DMS114 treated with DMSO at 0.1 percent for 48 hours (cell line): ENCODE data around the gene ATP4B.
"Not testable (repeated sequence)": the region's sequence is repeated elsewhere in the genome, so short reads cannot be mapped to it uniquely, and the experiment has no call there.

Experiments
- DNase-seq: peaks from one replicate; lab custom pipeline; 2025; ENCODE audit not compliant: unreplicated experiment; lab: John Stamatoyannopoulos, UW

Gene ATP4B

DNA sequence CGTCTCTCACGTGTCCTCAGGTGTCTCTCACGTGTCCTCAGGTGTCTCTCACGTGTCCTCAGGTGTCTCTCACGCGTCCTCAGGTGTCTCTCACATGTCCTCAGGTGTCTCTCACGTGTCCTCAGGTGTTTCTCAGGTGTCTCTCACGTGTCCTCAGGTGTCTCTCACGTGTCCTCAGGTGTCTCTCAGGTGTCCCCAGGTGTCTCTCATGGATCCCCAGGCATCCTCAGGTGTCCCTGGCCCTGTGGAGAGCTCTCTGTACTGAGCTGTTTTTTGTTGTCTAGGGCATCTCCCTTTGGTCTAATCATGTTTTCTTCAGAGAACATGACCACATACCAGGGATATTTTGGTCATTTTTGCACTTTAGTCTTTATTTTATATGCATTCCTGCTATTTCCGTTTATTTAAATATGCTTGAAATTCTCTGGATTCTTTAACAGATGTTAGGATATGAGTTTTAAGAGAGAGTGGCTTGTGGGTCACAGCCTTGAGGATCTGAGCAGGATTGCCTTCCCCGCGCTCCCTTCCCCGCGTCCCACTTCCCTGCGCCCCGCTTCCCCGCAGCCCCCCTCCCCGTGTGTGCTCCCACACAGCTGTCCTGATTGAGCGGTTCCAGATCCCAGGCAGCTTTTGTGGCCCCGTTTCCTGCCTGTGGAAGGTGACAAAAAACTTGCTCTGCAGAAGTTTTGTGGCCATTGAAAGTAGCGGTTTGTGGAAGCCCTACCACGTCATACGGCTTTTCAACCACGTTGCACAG is 31.9 kb downstream of the ATP4B start:
- no peak for DNase-seq

DNA sequence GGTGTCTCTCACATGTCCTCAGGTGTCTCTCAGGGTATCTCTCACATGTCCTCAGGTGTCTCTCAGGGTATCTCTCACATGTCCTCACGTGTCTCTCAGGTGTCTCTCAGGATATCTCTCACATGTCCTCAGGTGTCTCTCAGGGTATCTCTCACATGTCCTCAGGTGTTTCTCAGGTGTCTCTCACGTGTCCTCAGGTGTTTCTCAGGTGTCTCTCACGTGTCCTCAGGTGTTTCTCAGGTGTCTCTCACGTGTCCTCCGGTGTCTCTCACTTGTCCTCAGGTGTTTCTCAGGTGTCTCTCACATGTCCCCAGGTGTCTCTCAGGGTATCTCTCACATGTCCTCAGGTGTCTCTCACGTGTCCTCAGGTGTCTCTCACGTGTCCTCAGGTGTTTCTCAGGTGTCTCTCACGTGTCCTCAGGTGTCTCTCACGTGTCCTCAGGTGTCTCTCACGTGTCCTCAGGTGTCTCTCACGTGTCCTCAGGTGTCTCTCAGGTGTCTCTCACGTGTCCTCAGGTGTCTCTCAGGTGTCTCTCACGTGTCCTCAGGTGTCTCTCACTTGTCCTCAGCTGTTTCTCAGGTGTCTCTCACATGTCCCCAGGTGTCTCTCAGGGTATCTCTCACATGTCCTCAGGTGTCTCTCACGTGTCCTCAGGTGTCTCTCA is 33.2 kb downstream of the ATP4B start:
- DNase-seq, result not testable (repeated sequence)

- DNase-seq, result no peak
Measured at GRCh38 chr13:113624235-113624587, 33.8 kb downstream of the ATP4B start.

DNA sequence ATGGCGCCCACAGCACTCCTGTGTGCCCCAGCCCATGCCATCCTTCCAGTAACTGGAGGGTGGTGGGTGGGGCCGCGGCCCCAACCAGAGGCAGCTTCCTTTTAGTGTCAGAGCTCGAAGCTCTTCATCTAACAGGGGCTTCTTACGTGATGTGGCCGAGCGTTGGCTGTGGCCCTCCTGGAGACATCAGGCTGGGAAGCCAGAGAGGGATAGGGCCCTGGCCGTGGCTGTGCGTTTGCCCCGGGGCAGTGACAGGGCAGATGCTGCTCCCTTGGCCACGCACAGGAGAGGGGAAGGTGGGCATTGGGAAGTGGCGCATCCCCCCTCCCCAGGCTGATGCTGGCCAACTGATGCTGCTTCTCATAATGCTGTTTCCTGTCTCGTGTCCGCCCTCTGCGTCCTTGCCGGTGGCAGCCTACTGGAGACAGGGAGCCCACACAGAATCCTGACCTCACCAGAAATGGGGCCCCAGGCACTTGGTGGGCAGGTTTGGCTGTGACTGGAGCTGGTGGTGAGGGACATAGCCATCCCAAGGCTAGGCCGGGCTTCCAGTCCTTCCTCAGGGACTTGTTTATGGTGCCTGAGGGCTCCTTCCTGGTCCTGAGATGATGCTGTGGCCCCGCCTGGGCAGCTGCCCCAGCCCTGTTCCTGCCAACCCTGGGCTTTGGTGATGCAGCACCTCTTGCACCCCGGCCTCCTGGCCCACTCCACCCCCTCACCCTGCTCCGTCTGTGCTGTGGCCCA is 34.3 kb downstream of the ATP4B start:
- DNase-seq, result no peak

DNA sequence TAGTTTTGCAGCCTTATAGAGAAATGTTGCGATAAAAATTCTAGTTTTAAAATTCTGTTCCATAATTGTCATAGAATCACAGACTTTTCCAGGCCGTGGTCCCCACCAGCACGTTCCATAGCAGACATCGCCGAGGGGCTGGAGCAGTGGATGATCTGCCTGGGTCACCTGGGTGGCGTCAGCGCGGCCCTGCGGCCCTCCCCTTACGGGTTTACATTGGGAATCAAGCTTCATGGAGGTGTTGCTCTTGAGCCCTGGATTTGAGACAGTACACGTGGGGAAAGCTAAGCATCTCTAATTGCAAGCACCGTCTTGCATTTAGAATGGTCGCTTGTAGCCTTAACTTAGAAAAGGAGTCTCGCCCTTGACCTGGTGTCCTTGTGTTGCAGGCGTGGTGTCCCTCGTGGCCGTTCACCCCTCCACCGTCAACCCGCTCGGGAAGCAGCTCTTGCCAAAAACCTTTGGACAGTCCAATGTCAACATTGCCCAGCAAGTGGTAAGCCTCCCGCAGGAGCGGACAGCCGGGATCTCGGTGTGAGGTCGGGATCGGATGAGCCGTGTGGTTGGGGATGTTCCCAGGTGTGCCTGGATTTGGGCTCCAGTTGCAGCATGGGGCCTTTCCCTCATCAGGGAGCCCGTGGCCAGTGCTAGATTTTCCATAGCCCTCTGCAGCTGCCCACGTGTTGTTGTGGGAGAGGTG is 35.1 kb downstream of the ATP4B start:
- no peak for DNase-seq

DNA sequence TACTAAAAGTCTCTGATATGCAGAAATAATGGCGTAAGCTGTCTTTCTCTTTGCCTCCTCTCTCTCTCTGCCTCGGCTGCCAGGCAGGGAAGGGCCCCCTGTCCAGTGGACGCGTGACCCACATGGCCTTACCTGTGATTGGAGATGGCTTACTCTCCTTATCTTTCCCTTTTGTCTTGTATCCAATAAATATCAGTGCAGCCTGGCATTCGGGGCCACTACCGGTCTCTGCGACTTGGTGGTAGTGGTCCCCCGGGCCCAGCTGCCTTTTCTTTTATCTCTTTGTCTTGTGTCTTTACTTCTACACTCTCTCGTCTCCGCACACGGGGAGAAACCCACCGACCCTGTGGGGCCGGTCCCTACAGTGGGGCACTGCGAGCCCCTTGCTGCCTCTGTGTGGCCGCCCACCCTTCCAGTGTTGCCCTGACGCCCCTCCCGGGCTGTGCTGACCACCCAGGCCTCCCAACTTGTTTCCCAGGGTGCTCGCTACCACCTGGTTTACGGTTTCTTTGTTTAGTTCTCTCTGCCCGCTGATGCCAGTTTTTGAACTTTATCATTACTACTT is 35.9 kb downstream of the ATP4B start:
- DNase-seq, result not testable (repeated sequence)

DNA sequence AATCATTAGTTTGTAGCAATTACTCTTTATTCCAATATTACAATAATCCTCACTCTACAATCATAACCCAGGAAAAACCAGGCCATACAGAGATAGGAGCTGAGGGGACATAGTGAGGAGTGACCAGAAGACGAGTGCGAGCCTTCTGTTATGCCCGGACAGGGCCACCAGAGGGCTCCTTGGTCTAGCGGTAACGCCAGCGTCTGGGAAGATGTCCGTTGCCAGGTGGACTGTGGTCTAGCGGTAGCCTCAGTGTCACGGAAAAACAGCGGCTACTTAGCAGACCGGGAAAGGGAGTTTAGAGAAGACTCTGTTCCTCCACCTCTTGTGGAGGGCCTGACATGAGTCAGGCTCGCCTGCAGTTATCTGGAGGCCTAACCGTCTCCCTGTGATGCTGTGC is 36.5 kb downstream of the ATP4B start:
- DNase-seq, result not testable (repeated sequence)

DNA sequence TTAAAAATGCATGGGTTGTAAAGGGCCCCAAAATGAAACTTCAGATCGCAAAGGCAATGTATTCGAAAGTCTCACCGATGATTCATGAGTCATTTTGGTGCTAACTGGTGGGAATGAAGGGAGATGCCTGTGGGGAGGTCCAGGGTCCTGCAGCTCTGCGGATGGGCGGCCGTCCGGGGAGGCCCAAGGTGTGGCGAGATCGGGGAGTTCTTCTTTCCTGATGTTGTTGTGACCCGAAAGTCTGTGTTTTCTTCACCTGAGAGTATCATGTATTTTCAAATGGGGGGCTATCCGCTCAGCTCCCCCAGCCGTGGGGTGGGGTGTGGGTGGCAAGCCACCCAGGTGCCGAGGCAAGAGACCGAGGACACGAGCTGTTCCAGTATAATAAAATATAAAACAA is 37.0 kb downstream of the ATP4B start:
- DNase-seq, result no peak

- no peak for DNase-seq
Measured at GRCh38 chr13:113620036-113620796, 37.8 kb downstream of the ATP4B start.

GRCh38 chr13:113618455-113618854 is 39.5 kb downstream of the ATP4B start:
- DNase-seq, result no peak

DNA sequence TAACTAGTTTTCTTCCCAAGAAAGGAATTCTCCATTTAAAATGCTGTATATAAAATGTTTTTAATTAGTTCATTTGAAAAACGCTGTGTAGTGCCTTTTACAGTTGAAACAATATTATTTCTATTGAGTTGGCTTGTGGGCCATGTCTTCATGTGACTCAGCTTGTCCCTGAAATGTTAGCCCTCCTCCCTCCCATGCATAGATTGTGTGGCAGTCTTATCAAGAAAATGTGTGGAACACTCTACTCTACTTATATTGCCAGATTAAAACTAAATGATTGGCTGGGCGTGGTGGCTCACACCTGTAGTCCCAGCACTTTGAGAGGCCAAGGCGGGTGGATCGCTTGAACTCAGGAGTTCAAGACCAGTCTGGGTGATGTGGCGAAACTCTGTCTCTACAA is 40.0 kb downstream of the ATP4B start:
- no peak for DNase-seq

DNA sequence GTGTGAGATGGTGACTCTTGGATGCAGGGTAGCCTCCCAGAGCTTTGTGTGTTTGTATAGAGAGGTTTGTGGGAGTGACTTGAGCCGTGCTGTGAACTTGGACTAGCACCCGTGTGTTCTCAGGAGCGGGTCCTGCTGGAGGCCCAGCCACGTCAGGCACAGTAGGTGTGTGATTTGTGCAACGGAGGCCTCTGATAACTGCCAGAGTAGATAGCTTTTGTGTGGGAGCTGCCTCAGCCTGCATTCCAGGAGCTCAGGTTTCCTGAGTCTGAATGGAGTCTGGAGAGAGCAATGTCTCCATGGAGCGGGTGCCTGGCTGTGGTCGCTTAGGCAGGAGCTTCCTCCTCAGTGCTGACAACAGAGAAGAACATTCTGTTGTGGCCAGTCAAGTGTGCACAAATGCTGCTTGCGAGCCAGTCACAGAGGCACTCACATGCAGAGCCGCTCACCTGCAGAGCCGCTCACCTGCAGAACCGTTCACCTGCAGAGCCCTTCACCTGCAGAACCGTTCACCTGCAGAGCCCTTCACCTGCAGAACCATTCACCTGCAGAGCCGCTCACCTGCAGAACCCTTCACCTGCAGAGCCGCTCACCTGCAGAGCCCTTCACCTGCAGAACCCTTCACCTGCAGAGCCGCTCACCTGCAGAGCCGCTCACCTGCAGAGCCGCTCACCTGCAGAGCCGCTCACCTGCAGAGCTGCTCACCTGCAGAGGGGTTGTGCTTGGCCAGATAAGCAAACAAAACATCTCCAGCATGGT is 40.8 kb downstream of the ATP4B start:
- no peak for DNase-seq

- DNase-seq, result no peak
Measured at GRCh38 chr13:113616281-113616906, 41.6 kb downstream of the ATP4B start.

GRCh38 chr13:113613789-113614379 is 44.1 kb downstream of the ATP4B start:
- DNase-seq, result no peak

DNA sequence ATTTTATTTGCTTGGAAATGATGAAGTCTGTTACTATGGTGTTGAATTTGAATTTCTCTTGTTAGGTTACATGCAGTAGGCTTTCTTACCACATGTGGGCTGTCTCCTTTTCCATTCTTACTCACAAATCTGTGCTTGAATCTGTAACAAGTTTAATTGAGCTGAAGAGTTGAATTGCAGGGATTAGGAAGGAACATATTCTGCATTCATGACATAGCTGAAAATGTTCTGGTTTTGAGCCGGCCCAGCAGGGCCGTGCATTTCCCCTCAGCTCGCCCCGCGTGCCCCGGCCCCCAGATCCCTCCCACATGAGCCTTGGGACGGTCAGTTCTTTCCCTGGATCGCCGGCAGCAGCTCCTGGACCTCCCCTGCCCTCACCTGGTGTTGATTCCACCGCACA is 45.4 kb downstream of the ATP4B start:
- no peak for DNase-seq

- no peak for DNase-seq
Measured at GRCh38 chr13:113611996-113612395, 46.0 kb downstream of the ATP4B start.

GRCh38 chr13:113610266-113610665 is 47.7 kb downstream of the ATP4B start:
- DNase-seq, result no peak

GRCh38 chr13:113609616-113610015 is 48.4 kb downstream of the ATP4B start:
- DNase-seq, result no peak
